Uterus (tissue), 4 donors: ENCODE measurements around the gene ARHGEF40. TPM values are rescaled to one million over a fixed set of nuclear protein-coding genes. Genes with fewer than 3 reads are reported as not detected.

Experiments used
- DNase-seq, 2 donors: peaks; one replicate each; pipeline ENCODE4 v3.0.0-alpha.2; 2019 to 2020
- H3K27ac ChIP-seq, 2 donors: fragments of 200-600 bp; sonication (generic); 1 replicate in 1 of 2; 2 replicates in 1 of 2; pipeline ENCODE4 v1.5.1; 2016 to 2018
- H3K27me3 ChIP-seq, 2 donors: fragments of 200-600 bp; sonication (generic); one replicate each; pipeline ENCODE4 v1.5.1; 2018 to 2019; ENCODE audit warnings: control low read depth in 1 of 2
- H3K36me3 ChIP-seq, 2 donors: fragments of 200-600 bp; sonication (generic); one replicate each; pipeline ENCODE4 v1.5.1; 2019; ENCODE audit warnings: control low read depth in 1 of 2
- H3K4me1 ChIP-seq, 2 donors: fragments of 200-600 bp; sonication (generic); one replicate each; pipeline ENCODE4 v1.5.1; 2018 to 2019; ENCODE audit warnings: control low read depth in 1 of 2
- H3K4me3 ChIP-seq, 2 donors: fragments of 200-600 bp; sonication (generic); 1 replicate in 1 of 2; 2 replicates in 1 of 2; pipeline ENCODE4 v1.5.1; 2018 to 2019; ENCODE audit warnings: mild to moderate bottlenecking in 1 of 2
- H3K9me3 ChIP-seq, 2 donors: fragments of 200-600 bp; sonication (generic); one replicate each; pipeline ENCODE4 v1.5.1; 2019; ENCODE audit warnings: control low read depth in 1 of 2
- POLR2A ChIP-seq, 2 donors: fragments of 450-650 bp; IDR thresholded peaks; one replicate each; pipeline ENCODE4 v1.6.1; 2016; ENCODE audit warnings: antibody characterized with exemption in 2 of 2, mild to moderate bottlenecking in 1 of 2, moderate library complexity in 1 of 2
- intact Hi-C: fragments of 100-400 bp; cut with DNase I; formaldehyde crosslinking; loops from one replicate; pipeline ENCODE4 v1.15.1; 2023; ENCODE audit warnings: low total_unique reads
- total RNA-seq, 4 donors: library from RNA; depleted of rRNA in 3 of 4; stranded (reverse); fragments of >200 nt in 3 of 4; gene quantifications; one replicate each; pipeline versions ENCODE4 v1.1.0 to v1.2.4, GENCODE V29; 2014 to 2023
- TF ChIP-seq, protein P1 (sequence below), 4 experiments: fragments of 200-600 bp in 2 of 4; fragments of 450-650 bp in 2 of 4; sonication (generic) in 2 of 4; IDR thresholded peaks; one replicate each; pipeline ENCODE4 v1.5.1; 2016 to 2019; ENCODE audit warnings: antibody characterized with exemption in 4 of 4, mild to moderate bottlenecking in 2 of 4, moderate library complexity in 1 of 4
- donor health status: DM: yes; HTN: yes; CAD: no.

The ARHGEF40 gene
- total RNA-seq, 4 donors from 2014 or later, result 25.3 to 103 (median 66.9) TPM

DNA sequence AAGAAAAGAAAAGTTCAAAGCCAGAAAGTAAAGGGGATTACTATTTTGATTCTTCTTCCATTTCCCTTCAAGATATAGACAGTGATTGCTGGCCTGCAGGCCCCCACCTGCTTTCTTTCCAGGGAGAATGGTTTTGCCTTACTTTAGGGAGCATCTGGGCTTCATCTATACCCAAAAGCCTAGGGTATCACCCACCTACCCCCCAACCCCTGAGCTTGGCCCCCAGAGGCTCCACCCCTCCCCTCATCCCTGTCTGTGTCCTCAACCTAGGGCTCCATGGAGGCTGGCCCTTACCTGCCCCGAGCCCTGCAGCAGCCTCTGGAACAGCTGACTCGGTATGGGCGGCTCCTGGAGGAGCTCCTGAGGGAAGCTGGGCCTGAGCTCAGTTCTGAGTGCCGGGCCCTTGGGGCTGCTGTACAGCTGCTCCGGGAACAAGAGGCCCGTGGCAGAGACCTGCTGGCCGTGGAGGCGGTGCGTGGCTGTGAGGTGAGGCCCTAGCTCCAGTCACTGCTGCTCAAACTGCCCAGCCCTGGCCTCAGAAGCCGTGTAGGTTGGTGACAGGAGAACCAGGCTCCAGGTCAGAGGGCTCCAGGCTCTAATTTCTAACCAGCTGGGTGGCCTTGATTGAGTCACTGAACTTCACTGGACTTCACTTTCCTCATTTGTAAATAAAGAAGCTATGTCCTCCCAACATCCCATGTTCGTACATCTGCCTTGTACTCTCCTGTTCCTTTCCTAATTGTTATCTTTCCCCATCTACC, 13.6 kb downstream of the ARHGEF40 start:
- no peaks in the 10 kb centered on the region for H3K36me3 ChIP-seq

DNA sequence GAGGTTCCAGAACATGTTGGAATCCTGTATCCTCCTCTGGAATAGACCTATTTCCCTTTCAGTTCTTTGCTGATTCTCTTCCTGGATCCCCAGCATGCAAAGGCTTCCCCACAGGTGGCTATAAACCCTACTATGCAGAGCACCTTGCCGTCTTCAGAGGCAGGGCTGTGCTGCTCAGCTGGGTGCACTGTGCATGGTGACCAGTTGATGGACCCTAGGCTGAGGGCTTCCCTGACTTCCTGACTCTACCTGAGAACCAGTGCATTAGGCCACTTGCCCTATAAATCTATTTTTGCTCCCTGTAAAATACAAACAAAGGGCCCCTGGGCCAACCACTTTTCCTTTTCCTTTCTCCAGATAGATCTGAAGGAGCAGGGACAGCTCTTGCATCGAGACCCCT, 14.3 kb downstream of the ARHGEF40 start:
- H3K36me3 ChIP-seq, result no peaks in the 10 kb centered on the region
- H3K4me3 ChIP-seq, result no peak overlapping the region
- DNase-seq, result no peak
- no peaks in the 10 kb centered on the region for H3K4me1 ChIP-seq
- TF ChIP-seq, protein P1, sequence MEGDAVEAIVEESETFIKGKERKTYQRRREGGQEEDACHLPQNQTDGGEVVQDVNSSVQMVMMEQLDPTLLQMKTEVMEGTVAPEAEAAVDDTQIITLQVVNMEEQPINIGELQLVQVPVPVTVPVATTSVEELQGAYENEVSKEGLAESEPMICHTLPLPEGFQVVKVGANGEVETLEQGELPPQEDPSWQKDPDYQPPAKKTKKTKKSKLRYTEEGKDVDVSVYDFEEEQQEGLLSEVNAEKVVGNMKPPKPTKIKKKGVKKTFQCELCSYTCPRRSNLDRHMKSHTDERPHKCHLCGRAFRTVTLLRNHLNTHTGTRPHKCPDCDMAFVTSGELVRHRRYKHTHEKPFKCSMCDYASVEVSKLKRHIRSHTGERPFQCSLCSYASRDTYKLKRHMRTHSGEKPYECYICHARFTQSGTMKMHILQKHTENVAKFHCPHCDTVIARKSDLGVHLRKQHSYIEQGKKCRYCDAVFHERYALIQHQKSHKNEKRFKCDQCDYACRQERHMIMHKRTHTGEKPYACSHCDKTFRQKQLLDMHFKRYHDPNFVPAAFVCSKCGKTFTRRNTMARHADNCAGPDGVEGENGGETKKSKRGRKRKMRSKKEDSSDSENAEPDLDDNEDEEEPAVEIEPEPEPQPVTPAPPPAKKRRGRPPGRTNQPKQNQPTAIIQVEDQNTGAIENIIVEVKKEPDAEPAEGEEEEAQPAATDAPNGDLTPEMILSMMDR (IDR thresholded peaks at IDR 0.05), result no peak
- no peak for TF ChIP-seq POLR2A (IDR thresholded peaks at IDR 0.05)
- no peaks in the 10 kb centered on the region for H3K9me3 ChIP-seq
- no peak overlapping the region for H3K27ac ChIP-seq
- intact Hi-C loops, result no loop called here
- H3K27me3 ChIP-seq, result no peaks in the 10 kb centered on the region

More for the DNA sequence above, 13.6 kb downstream of the ARHGEF40 start:
- intact Hi-C loops, result no loop called here
- H3K27ac ChIP-seq, result no peak overlapping the region
- TF ChIP-seq, protein P1 (IDR thresholded peaks at IDR 0.05), result no peak
- no peak for TF ChIP-seq POLR2A (IDR thresholded peaks at IDR 0.05)
- no peak overlapping the region for H3K4me3 ChIP-seq
- DNase-seq, result no peak
- H3K4me1 ChIP-seq, result no peaks in the 10 kb centered on the region
- no peaks in the 10 kb centered on the region for H3K27me3 ChIP-seq
- H3K9me3 ChIP-seq, result no peaks in the 10 kb centered on the region

DNA sequence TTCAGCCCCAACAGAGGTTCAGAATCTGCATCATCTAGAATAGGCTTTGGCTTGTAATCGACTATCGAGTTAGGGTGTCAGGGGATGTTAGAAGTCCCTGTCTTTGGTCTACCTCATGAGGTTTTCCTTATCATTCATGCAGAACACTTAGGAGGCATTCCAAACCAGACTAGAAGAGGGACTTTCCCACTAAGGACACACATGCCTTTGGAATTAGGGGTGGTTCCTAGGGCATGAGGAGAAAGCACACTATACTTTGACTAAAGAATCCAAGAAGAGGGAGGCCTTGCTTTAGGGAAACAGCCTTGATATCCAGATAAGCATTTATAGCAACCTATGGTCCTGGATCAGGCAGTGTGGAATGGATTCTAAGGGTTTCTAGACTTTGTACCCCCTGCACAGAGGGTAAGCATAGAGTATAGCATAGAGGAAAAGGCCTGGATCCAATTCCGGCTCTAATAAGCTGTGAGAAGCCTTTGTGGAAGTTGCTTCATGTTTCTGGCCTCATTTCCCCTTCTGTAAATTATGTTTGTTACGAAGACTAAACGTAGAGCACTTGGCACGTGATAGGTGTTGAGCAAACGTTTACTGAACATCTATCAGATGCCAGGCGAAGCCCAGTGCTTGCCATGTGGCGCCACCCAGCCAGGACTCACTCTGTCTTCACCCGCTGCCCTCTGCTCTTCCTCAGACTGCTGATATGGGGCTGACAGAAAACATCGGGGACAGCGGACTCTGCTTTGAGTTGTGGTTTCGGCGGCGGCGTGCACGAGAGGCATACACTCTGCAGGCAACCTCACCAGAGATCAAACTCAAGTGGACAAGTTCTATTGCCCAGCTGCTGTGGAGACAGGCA, 15.1 kb downstream of the ARHGEF40 start:
- Histone ChIP-seq H3K4me3 (no peak overlapping the region), H3K27ac (no peak overlapping the region), H3K9me3 (no peaks in the 10 kb centered on the region), H3K27me3 (no peaks in the 10 kb centered on the region), H3K4me1 (no peaks in the 10 kb centered on the region), H3K36me3 (no peaks in the 10 kb centered on the region)
- no peak for DNase-seq
- intact Hi-C loops, result no loop called here
- TF ChIP-seq POLR2A (IDR thresholded peaks at IDR 0.05), result no peak
- TF ChIP-seq, protein P1 (IDR thresholded peaks at IDR 0.05), result no peak

DNA sequence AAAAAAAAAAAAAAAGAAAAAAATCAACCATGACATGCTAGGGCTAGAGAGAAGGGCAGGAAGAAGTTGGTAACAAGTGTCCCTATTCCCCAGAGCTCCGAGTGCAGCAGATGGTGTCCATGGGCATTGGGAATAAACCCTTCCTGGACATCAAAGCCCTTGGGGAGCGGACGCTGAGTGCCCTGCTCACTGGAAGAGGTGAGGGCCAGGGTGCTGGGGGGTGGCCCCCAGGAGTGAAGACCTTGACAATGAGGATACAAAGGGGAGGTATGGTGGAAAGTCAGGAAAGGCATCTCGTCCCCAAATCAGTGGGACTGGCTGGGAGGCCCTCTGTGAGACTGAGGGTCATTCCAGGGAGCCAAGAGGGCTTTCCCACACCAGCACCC, 16.8 kb downstream of the ARHGEF40 start:
- no peaks in the 10 kb centered on the region for H3K36me3 ChIP-seq
- intact Hi-C loops, result no loop called here

More for the DNA sequence above, 16.8 kb downstream of the ARHGEF40 start:
- no peaks in the 10 kb centered on the region for H3K4me1 ChIP-seq
- H3K9me3 ChIP-seq, result no peaks in the 10 kb centered on the region
- H3K27me3 ChIP-seq, result no peaks in the 10 kb centered on the region
- no peak overlapping the region for H3K27ac ChIP-seq
- no peak for DNase-seq
- H3K4me3 ChIP-seq, result no peak overlapping the region
- TF ChIP-seq, protein P1 (IDR thresholded peaks at IDR 0.05), result no peak
- TF ChIP-seq POLR2A (IDR thresholded peaks at IDR 0.05), result no peak
